Mononuclear cell (primary cell): ENCODE data around the gene PIK3CA. TPM values are rescaled to one million over a fixed set of nuclear protein-coding genes. Genes with fewer than 3 reads are reported as not detected.

Experiments used
- H3K27me3 ChIP-seq: 2 replicates; pipeline ENCODE4 v1.6.0; 2011; ENCODE audit warnings: low read length, control low read depth; ENCODE audit not compliant: insufficient read depth
- H3K4me1 ChIP-seq: 2 replicates; pipeline ENCODE4 v1.5.1; 2011; ENCODE audit warnings: mild to moderate bottlenecking, low read length, control low read depth; ENCODE audit not compliant: insufficient read depth
- H3K4me3 ChIP-seq: 2 replicates; pipeline ENCODE4 v1.5.1; 2011; ENCODE audit warnings: mild to moderate bottlenecking, low read length, moderate library complexity
- H3K9me3 ChIP-seq: 2 replicates; pipeline ENCODE4 v1.5.1; 2011; ENCODE audit warnings: low read depth, mild to moderate bottlenecking, control low read depth, low read length
- total RNA-seq: library from RNA; depleted of rRNA; stranded (reverse); fragments of >200 nt; gene quantifications from one replicate; pipeline ENCODE4 v1.2.3, GENCODE V29; 2012

Gene PIK3CA
- total RNA-seq, 1 donor = 91.3 TPM

- no peaks in the 10 kb centered on the region for H3K4me1 ChIP-seq
- H3K27me3 ChIP-seq = peaks cover 3% of the 10 kb centered on the region
- H3K4me3 ChIP-seq = no peak overlapping the region
- H3K9me3 ChIP-seq = no peaks in the 10 kb centered on the region
These were observed 130.0 kb downstream of the PIK3CA start for GRCh38 chr3:179278151-179278550.

DNA sequence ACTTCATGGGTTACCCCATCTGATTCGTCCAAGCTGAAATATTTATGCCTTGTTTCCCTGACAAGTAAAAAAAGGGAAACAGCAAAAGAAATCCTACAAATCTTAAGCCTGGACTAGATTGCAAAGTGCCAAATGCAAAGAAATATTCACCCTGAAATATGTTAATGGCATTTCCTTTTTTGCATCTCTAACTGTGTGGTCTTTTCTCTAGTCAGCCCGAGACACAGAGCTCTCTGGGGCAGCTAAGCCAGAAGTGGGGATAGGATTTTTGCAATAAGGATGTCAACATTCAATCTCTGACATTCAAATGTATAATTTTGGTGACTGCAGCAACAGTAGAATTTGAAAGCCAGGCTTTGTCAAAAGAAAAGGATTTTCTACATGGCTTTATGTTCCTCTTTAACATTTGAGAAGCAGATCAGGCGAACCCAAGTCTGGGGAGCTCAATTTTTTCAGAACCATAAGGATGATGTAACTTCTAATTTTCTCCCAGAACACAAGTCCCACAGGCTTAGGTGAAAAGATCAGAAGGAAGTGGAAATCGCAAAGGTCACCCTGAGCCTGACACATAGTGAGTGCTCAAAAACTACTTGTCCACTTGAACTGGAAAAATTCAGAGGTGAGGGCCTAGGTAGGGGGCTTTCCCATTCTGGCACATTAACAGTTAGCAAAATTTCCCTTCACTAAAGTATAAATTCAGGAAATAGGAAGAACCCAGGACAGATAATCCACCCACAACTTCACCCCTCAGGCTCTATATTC is 131.0 kb downstream of the PIK3CA start:
- no peak overlapping the region for H3K4me3 ChIP-seq
- H3K27me3 ChIP-seq = peaks cover 3% of the 10 kb centered on the region
- no peaks in the 10 kb centered on the region for H3K9me3 ChIP-seq
- H3K4me1 ChIP-seq = no peaks in the 10 kb centered on the region

DNA sequence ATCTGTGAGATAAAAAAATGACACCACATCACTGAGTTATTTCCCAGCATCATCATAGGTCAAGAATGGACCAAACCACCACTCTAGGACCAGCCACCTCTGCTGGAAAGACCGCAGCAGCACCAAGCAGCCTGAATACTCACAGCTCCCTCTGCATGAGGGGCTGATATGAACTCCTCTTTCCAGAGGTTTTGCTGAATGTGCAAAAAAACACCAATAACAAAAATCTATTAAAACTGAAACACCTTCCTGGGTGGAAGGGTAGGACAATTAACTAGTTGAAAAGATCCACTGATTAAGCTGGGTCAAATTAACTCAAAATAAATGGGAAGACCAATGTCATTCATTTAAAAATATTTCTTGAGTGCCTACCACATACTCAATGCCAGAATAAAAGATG is 131.7 kb downstream of the PIK3CA start:
- Histone ChIP-seq H3K4me3 (no peak overlapping the region), H3K4me1 (no peaks in the 10 kb centered on the region), H3K9me3 (no peaks in the 10 kb centered on the region), H3K27me3 (peaks cover 3% of the 10 kb centered on the region)

- no peaks in the 10 kb centered on the region for H3K4me1 ChIP-seq
- H3K27me3 ChIP-seq = peaks cover 2% of the 10 kb centered on the region
- H3K9me3 ChIP-seq = no peaks in the 10 kb centered on the region
- H3K4me3 ChIP-seq = no peak overlapping the region
These were observed 133.7 kb downstream of the PIK3CA start for GRCh38 chr3:179281825-179282224.

- no peaks in the 10 kb centered on the region for H3K9me3 ChIP-seq
- H3K4me1 ChIP-seq = no peaks in the 10 kb centered on the region
- H3K27me3 ChIP-seq = no peaks in the 10 kb centered on the region
- no peak overlapping the region for H3K4me3 ChIP-seq
These were observed 138.2 kb downstream of the PIK3CA start for GRCh38 chr3:179286331-179286730.

- Histone ChIP-seq H3K4me3 (no peak overlapping the region), H3K4me1 (no peaks in the 10 kb centered on the region), H3K27me3 (no peaks in the 10 kb centered on the region), H3K9me3 (no peaks in the 10 kb centered on the region)
These were observed 140.7 kb downstream of the PIK3CA start for GRCh38 chr3:179288845-179289244.

GRCh38 chr3:179289295-179289694 is 141.1 kb downstream of the PIK3CA start:
- no peaks in the 10 kb centered on the region for H3K4me1 ChIP-seq
- H3K4me3 ChIP-seq = no peak overlapping the region
- no peaks in the 10 kb centered on the region for H3K9me3 ChIP-seq
- no peaks in the 10 kb centered on the region for H3K27me3 ChIP-seq

Other genes starting within 250 kb of the PIK3CA start
- 5.8 TPM for gene ZMAT3, start 76.5 kb upstream of the PIK3CA start, total RNA-seq
- gene KCNMB3, start 102.8 kb downstream of the PIK3CA start, total RNA-seq = 0.31 TPM
- 168 TPM for gene ZNF639, start 174.7 kb downstream of the PIK3CA start, total RNA-seq
- 47.9 TPM for gene MFN1, start 199.4 kb downstream of the PIK3CA start, total RNA-seq